Brain pericyte (primary cell): ENCODE results near the gene IQCK.

Experiments
- DNase-seq: peaks from one replicate; pipeline ENCODE4 v3.0.0-alpha.2; 2012; ENCODE audit warnings: low read depth, low spot score

IQCK gene

DNA sequence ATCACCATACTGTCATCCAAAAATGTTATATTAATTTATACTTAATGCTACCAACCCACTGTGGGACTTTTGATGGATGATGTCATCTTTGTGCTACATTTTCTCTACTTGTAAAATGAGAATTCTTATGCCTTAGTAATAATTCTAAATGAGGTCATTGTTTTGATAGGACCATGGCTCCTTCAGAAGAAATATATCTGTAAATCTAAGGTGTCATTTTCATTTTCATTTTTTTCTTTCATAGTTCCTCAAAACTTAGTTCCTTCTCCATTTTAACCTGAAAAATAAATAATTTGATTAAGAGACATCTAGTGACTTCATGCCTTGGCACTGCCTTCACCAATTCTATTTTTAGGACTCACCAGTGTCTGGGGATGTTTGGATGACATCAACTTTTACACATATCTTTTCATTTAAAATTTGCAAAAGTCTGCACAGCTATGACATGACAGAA is 117.9 kb downstream of the IQCK start:
- DNase-seq = no peak

DNA sequence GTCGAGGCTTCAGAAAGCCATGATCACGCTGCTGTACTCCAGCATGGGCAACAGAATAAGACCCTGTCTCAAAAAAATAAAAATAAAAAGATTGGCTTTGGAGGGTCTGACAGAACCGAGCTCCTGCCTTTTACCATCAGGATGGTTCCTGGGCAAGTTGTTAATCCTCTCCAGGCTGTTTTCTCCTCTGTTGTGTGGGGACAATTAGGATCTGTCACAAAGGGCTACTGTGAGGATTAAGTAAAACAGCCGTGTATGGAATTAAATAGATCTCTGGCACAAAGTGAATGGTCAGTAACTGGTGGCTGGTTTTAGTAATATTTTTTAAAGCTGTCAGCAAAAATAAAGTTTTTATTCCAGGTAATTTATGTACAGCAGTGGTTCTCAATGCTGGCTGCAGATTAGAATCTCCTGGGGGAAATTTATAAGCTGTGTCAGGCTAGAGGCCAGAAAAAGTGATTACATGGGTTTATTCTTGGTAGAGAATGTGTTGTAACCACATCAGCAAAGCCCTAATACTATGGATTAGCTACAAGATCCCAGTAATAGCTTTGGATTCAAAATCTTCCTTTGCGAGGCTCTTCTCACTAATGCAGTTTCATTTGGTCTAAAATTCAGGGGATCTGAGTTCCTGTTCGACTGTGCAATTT is 119.4 kb downstream of the IQCK start:
- no peak for DNase-seq

DNA sequence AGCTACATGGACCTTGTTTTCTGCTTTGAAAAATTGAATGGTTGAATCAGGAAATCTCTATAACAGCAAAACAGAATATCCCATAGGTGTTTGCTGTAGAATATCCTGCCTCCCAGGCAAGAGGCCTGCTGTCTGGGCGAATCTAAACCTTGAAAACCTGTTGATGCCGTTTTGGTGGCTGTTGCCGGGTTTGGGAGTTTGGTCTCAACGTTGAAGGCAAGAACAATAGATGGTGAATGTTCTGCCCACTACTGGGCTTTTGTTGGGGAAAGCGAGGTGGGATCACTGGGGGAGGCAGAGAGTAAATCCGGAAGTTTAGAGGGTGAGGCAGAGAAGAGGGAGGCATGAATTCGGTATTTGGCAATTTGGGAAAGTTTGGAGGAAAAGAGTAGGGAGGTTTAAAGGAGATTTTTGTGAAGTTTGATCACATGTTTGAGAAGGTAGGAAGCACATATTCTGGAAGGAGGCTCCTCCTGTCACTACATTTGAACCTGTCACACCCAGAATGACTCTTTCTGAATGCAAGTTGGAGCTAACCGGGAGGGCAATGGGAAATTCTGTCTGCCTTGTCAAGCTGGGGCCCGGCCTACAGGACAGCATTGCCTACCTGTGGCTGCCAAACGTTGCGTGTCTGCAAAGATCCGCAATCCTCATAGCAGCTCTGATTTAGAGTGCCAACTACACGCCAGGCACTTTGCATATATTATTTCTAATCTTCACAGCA is 120.1 kb downstream of the IQCK start:
- DNase-seq = no peak

DNA sequence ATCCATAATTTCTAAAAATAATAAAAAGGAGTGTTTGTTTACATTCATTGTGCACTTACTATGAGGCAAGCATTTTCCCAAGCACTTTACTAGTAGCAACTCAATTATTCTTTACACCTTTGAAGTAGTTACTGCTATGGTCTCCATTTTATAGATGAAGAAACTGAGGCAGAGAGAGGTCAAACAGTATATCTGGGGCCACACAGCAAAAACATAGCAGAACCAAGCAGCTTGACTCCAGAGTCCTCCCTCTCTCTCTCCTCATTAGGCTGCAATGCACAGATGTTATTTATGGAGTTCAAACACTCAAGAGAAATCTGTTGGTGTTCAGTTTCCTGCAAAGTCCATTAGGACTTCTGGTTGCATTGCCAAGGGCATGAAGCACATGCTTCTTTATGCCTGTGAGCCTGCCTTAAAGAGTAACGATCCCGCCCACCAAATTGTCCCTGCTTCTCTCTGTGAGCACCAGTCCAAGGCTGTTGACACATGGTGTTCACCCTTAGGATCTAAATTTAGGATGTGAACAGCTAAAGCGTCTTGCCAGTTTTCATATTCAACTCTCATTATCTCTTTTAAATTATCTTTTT is 122.5 kb downstream of the IQCK start:
- DNase-seq = no peak

DNA sequence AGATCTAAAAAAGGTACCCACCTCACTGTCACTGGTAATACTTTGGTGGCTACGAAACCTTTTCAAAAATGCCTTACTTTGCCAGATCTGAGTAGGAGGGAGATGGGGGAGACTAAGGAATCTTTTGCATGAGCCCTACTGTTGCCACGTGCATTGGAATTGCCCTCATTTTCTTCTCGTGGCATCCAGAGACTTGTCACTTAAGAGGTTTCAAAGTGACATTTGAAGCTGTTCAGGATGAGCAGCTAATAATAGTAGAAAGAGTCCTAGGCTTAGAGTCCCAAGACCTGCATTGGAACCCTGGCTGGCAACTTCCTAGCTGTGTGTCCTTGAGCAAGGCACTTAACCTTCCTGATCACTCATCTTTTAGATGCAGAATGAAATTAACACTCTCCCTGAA is 123.1 kb downstream of the IQCK start:
- DNase-seq = no peak

DNA sequence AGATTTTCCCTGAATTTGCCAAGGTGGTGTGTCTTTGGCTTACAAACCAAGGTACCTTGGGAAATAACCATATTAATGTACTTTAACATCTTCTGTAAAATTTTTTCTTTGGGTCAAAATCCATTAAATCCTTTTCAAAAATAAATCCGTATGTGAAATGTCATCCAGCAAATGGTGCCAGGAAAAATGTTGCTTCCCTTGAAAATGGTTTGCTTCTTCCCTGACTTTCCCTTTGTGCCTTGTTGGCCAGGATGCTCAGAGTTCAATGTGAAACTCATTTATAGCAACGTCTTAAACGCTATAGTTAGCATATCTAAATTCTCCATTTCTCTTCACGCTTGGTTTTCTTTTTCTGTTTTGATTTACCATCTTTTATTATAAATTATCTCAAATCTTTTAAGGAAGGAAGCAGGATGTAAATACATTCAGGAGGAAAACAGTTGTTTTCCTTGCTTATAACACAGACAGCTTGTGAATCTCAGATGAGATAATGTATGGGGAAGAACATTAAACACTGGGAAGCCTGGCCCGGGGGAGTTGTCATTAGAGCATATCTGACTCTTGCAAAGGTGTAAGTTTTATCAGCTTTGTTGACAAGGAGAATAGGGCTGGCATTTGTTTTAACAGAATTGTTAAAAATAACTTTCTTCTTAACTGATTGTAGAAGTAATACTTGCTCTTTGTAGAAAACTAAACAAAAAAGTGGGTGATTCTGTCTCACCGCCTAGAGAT is 124.5 kb downstream of the IQCK start:
- no peak for DNase-seq

DNA sequence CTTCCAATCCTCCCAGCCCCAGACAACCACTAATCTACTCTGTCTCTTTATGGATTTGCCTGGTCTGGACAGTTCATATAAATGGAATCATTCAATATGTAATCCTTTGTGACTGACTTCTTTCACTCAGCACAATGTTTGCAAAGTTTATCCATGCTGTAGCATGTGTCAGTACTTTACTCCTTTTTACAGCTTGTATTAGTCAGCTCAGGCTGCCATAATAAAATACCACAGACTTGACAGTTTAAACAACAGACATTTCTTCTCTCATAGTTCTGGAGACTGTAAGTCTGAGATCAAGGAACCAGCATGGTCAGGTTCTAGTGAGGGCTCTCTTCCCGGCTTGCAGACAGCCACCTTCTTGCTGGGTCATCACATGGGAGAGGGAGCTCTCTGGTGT is 125.3 kb downstream of the IQCK start:
- DNase-seq = no peak

DNA sequence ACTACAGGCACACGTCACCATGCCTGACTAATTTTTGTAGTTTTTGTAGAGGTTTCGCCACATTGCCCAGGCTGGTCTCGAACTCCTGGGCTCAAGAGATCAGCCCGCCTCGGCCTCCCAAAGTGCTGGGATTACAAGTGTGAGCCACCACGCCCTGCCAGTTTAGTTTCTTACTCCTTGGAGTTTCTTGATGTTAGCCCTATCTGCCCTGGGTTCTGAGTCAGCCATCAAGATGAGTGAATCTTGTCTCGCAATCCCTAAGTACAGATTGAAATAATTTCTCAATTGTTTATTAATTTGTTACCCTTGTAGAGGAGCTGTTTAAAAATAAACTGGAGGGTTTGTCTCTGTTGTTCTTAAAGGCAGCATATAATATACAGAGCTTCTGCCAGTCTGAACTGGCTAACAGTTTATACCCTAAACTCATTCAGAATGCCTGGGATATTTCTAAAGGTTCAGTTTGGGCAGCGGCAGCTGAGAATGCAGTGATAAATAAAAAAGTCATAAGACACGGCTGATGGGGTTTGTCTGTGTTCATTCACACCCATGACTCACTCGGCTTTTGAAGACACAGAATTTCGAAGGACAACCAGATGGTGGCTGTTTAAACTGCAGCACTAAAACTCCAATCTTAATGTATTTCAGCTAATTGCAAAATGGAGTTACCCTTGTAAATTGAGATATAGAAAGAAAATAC is 127.0 kb downstream of the IQCK start:
- no peak for DNase-seq

DNA sequence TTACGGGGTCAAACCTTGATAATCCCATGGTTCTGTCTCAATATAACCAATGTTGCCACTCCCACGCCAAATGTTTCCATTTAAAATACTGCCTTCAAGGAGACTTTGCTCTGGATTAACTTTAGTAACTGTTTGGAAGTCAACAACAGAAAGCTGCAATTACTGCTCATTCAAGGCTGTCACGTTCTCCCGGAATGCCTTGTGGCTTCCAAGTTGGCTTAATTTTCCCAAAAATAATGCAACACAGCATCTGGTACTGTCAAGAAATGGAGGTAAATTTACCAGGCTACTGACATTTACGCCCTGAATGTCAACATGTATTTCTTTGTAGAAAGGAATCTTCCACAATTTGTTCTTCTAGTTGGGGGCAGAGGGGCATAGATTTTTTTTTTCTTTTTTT is 128.4 kb downstream of the IQCK start:
- no peak for DNase-seq

DNA sequence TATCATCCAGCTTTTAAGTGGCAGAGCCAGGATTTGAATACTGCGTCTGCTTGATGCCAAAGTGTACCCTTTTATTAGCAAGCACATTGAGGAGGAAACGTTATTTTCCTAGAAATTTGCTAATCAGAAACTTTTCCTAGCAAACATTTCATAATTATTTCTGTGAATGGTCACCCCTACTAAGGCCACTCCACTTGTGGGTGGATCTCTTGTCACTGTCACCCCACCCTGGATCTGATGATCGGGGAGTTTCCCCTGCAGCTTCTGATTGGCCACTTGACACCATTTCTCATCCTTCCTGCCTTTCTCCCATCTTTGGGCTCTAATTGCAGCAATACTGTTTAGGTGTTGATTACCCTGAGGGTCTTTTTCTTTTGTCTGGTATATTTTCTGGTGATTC is 130.7 kb downstream of the IQCK start:
- no peak for DNase-seq

DNA sequence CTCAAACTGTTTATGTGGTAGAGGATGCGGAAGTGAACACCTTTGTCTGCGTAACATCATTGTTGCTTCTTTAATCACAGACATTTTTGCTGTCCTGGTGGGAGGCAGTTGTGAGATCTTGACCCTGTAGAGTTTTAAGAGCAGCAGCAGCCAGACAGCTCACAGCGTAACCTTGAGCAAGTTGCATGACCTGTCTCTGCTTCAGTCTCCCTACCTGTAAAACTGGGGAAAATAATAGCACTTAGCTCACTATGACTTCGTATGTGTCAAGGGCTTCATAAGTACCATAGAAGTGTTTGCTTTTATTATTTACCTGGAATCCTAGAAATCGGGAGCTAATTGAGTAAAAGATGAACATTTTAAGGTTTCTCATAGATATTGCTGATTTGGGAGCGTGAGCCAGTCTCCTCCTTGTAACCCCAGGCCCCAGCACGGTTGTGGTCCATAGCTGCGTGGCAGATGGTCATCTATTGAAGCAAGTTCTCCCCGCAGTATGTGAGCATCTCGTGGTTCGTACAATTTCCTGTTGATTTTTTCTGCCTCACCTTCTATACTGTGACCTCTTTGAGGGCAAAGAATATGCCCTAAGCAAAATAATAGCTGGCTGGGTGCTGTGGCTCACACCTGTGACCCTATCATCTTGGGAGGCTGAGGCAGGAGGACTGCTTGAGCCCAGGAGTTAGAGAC is 132.2 kb downstream of the IQCK start:
- no peak for DNase-seq

DNA sequence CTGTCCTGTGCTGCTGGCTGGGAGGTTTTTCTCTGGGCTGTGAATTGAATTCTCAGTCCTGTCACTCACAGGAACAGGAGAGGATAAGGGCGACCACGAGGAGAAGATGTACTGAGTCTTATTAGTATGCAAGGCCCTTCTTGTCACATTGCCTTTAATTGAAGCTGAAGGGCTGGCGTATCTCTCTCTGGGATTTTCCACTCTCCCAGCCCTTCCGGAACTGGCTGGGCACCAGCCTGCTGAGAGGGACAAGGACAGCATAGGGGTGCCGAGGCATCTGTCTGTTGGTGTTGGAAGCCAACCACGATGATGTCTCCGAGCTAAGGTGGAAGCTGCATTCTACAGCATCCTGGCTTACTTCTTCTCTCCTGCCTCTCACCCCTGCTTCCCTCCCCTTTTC is 133.4 kb downstream of the IQCK start:
- DNase-seq = no peak

DNA sequence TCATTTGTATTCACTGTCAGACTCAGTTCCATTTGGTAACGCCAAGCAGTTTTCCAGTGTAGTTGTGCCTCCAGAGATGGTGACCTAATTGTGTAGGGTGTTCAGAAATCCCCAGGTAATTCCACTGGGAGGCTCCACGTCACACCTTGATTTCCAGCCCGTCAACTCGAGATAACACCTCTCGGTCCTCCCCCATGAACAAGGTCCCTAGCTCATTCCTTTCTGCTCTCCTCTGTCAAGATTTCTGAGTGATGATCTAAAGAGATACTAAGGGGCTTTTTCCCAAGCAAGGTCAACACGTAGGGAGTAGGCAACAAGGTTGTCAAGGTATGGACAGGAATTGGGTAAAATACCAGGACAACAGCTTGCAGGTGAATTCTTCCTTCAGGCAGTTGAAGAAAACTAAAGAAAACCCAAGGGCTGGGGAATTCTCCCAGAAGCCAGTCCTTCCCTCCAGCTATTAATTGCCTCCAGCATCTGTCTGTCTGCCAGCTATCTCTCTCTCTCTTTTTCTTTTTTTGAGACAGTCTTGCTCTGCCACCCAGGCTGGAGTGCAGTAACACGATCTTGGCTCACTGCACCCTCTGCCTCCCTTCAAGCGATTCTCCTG is 135.2 kb downstream of the IQCK start:
- DNase-seq = no peak

DNA sequence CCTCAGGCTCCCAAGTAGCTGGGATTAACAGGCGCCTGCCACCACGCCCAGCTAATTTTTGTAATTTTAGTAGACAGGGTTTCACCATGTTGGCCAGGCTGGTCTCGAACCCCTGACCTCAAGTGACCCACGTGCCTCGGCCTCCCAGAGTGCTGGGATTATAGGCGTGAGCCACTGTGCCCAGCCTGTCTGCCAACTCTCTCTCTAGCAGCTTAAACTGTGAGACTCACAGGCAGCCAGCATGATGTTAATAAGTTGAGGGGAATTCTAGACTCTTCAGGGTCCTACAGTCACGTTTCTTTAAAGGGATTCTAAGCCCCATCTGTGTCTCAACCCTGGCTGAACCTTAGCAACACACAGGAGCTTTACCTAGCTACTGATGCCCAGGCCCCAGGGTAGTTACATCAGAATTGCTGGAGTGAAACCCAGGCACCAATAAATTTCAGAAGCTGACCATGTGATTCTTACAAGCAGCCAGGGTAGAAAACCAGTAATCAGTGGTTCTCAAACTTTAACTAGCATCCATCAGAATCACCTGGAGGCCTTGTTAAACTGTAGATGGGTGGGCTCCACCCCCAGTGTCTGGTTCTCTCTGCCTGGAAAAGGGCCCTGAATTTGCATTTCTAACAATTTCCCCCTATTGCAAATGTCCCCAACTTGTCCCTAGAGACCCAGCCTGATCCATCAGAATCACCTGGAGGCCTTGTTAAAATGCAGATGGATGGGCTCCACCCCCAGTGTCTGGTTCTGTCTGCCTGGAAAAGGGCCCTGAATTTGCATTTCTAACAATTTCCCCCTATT is 135.9 kb downstream of the IQCK start:
- no peak for DNase-seq

DNA sequence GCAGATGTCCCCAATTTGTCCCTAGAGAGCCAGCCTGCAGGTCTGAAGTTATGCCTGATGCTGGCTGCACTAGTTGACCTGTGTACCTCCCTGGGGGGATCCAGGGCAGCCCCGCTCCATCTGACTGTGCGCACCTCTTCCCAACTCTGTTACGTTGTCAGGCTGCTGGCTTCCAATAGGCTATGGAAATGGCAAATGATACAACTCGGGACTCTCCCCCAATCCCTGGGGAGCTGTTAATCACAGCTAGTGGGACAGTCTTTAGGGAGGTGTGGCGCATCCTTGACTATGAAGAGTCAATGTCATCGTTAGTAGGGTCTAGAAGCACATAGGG is 136.4 kb downstream of the IQCK start:
- DNase-seq = no peak

DNA sequence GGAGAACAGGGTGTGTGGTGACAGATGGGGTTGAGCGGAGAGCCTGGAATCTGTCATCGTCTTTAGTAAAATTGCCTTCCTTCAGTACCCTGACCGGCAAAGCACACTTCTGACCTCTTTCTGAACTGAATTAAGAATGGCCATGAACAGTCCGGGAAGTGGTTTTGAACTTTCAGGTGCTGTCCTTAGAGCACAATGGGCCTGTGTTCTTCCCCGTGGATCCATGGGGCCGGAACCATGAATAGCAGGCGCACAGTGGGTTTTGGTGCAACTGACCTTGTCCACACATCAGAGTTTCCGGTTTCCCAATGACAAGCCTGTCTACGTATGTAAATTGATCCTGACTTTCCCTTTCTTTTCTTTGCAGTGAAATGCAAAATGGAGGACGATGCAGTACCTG is 138.0 kb downstream of the IQCK start:
- DNase-seq = no peak

DNA sequence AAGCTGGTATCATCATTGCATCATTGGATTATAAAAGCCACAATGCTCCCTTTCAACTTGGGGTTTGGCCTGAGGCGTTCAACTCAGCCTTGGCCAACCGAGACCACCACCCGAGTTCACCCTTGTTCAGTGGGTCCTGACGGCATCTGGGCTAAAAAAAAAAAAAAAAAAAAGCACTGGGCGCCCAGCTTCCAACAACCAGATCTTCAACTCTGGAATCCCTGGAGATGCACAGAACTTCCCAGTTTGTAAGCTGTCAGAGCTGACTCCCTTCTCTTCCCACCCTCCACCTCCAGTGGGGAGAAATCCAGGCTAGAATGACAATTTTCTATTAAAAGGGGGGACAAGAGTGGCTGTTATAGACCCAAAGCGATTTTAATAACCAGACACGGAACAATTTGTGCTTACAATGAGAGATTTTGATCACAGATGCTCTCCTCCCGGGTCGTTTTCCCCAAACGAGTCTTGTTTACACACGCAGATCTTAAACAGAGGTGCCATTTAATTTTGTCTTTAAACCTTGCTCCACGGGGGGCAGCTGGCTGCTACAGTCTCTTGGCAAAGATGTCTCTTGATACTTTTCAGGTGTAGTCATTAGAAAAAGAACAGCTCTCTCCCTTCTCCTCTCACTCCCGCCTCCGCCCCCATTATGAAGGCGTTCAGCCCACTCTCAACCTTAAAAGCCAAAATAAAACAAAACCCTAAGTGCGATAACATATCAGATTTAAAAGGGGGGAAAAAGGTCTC is 139.7 kb downstream of the IQCK start:
- DNase-seq = no peak

DNA sequence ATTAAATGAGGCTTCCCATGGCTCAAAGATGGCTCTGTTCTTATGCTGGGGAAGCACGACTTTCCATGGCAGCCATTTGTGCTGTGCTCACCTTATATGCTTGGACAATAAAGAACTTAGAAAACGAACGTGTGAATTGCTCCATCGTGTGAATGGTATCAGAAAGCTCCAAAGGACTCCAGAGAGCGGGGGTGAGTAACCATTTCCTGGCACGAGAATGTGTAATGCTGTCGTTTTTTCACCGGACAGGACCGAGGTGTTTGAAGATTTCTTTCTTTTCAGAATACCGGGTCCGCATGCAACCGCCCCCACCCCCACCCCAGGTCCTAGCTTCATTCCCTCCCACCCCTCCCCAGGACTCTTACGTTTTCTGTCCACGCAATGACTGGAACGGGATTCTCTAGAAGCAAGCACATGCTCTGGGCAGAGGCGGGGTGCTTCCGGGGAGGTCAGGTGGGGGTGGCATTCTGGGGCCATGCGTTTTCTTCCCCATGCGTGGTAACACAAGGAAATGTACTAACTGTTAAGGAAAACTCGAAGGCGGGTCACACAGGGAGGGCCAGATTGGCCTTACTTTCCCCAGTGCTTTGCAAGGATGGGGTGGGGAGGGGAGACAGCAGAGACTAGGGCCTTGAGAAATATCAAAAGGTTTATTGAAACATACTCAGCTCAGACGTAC is 140.4 kb downstream of the IQCK start:
- DNase-seq = no peak

DNA sequence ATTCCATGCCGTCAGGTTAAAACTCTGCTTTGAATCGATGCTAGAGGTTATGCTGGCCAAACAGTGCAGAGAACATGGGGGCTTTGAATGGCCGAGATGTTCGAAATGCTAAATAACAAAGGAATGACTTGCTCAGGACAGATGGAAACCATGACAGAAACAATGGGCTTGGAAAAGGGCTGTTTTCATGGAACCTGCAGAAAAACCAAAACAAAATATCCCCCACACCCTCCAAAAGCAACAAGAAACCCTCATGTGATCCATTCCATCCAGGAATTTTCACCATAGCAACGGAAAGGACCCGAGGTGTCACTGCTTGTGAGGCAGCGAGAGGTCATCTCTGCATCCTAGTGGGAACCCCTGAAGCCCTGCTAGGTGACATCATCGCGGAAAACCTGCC is 141.1 kb downstream of the IQCK start:
- DNase-seq = no peak
